DND-41 (cell line): ENCODE results near the gene OGDH.

Experiments
- ATAC-seq: fragments of 200-7000 bp; cut with Tn5 transposase; 3 replicates; pipeline ENCODE4 v1.9.1; 2021; ENCODE audit warnings: low read depth; ENCODE audit not compliant: insufficient read depth
- DNase-seq: peaks from one replicate; pipeline ENCODE4 v3.0.0-alpha.2; 2020
- H2AFZ ChIP-seq: 2 replicates; pipeline ENCODE4 v1.6.0; 2012; ENCODE audit warnings: low read depth, low read length
- H3K27ac ChIP-seq: 2 replicates; pipeline ENCODE4 v1.5.1; 2012; ENCODE audit warnings: low read length, inconsistent platforms
- H3K27me3 ChIP-seq: fragments of 200-600 bp; sonication (generic); 2 replicates; pipeline ENCODE4 v1.6.0; 2012; ENCODE audit warnings: low read length, mild to moderate bottlenecking, inconsistent platforms; ENCODE audit not compliant: insufficient read depth, poor library complexity
- H3K36me3 ChIP-seq: 2 replicates; pipeline ENCODE4 v1.5.1; 2012; ENCODE audit warnings: low read length, inconsistent platforms; ENCODE audit not compliant: insufficient read depth
- H3K4me1 ChIP-seq: 2 replicates; pipeline ENCODE4 v1.5.1; 2012; ENCODE audit warnings: mild to moderate bottlenecking, low read length; ENCODE audit not compliant: insufficient read depth
- H3K4me2 ChIP-seq: 2 replicates; pipeline ENCODE4 v1.6.0; 2012; ENCODE audit warnings: mild to moderate bottlenecking, moderate library complexity, low read length, inconsistent platforms; ENCODE audit not compliant: insufficient read depth
- H3K4me3 ChIP-seq, 2 experiments: fragments of 200-600 bp in 1 of 2; shearing (Covaris generic) in 1 of 2; 2 replicates each; pipeline ENCODE4 v1.5.1; 2012 to 2016; ENCODE audit warnings: inconsistent platforms in 2 of 2, low read length in 2 of 2, mild to moderate bottlenecking in 2 of 2, low read depth in 1 of 2, moderate library complexity in 1 of 2
- H3K79me2 ChIP-seq: 2 replicates; pipeline ENCODE4 v1.6.0; 2012; ENCODE audit warnings: low read length, inconsistent platforms; ENCODE audit not compliant: insufficient read depth
- H3K9ac ChIP-seq: 2 replicates; pipeline ENCODE4 v1.6.0; 2012; ENCODE audit warnings: low read depth, mild to moderate bottlenecking, inconsistent platforms, low read length, moderate library complexity
- H3K9me3 ChIP-seq: 2 replicates; pipeline ENCODE4 v1.5.1; 2012; ENCODE audit warnings: low read length, moderate library complexity, mild to moderate bottlenecking, inconsistent platforms; ENCODE audit not compliant: insufficient read depth, severe bottlenecking
- H4K20me1 ChIP-seq: 2 replicates; pipeline ENCODE4 v1.6.0; 2012; ENCODE audit warnings: low read length; ENCODE audit not compliant: insufficient read depth
- CTCF ChIP-seq: IDR thresholded peaks from 2 replicates; pipeline ENCODE4 v1.5.1; 2012; ENCODE audit warnings: borderline replicate concordance, low read length, moderate library complexity, mild to moderate bottlenecking; ENCODE audit not compliant: poor library complexity, severe bottlenecking; ENCODE audit errors: extremely low read depth
- EZH2 ChIP-seq: IDR thresholded peaks from 3 replicates; pipeline ENCODE4 v1.6.1; 2012; ENCODE audit warnings: borderline replicate concordance, low read depth, mild to moderate bottlenecking, moderate library complexity, low read length, inconsistent platforms; ENCODE audit not compliant: severe bottlenecking

OGDH gene

GRCh38 chr7:44713141-44713540 is 106.7 kb downstream of the OGDH start:
- Histone ChIP-seq H3K36me3 (peaks cover 14% of the 10 kb centered on the region), H3K9me3 (no peaks in the 10 kb centered on the region), H3K4me2 (no peak overlapping the region), H2AFZ (no peak overlapping the region), H3K27ac (no peak overlapping the region), H3K79me2 (no peaks in the 10 kb centered on the region), H3K9ac (no peak overlapping the region), H3K4me3 (no peak overlapping the region), H4K20me1 (no peaks in the 10 kb centered on the region), H3K4me1 (no peaks in the 10 kb centered on the region), H3K27me3 (no peaks in the 10 kb centered on the region)
- ATAC-seq, result no peak
- TF ChIP-seq EZH2 (no peak), CTCF (no peak)
- no peak for DNase-seq

- TF ChIP-seq CTCF (no peak), EZH2 (no peak)
- H2AFZ ChIP-seq, result no peak overlapping the region
- no peak overlapping the region for H3K9ac ChIP-seq
- H3K79me2 ChIP-seq, result no peaks in the 10 kb centered on the region
- no peak for ATAC-seq
- H3K36me3 ChIP-seq, result peaks cover 9% of the 10 kb centered on the region; the same call in 1 of the 2 replicates
- H4K20me1 ChIP-seq, result no peaks in the 10 kb centered on the region
- H3K4me2 ChIP-seq, result no peak overlapping the region
- no peak for DNase-seq
- no peak overlapping the region for H3K4me3 ChIP-seq
- H3K9me3 ChIP-seq, result no peaks in the 10 kb centered on the region
- no peaks in the 10 kb centered on the region for H3K4me1 ChIP-seq
- no peaks in the 10 kb centered on the region for H3K27me3 ChIP-seq
- no peak overlapping the region for H3K27ac ChIP-seq
These were observed 107.4 kb downstream of the OGDH start for GRCh38 chr7:44713680-44714335.

GRCh38 chr7:44716205-44716604 is 109.8 kb downstream of the OGDH start:
- Histone ChIP-seq H3K9me3 (peaks cover 8% of the 10 kb centered on the region), H3K4me2 (no peak overlapping the region)
- no peak for ATAC-seq

More at GRCh38 chr7:44716205-44716604, 109.8 kb downstream of the OGDH start:
- Histone ChIP-seq H3K27ac (no peak overlapping the region), H3K4me3 (no peak overlapping the region), H3K4me1 (no peaks in the 10 kb centered on the region), H3K36me3 (no peaks in the 10 kb centered on the region), H2AFZ (no peak overlapping the region), H3K79me2 (no peaks in the 10 kb centered on the region), H4K20me1 (no peaks in the 10 kb centered on the region), H3K9ac (no peak overlapping the region), H3K27me3 (no peaks in the 10 kb centered on the region)
- DNase-seq, result no peak
- no peak for TF ChIP-seq CTCF
- no peak for TF ChIP-seq EZH2
